HG02973 (cell line): ENCODE data around the gene STK32C.

Experiments used
- ATAC-seq: cut with Tn5 transposase; IDR thresholded peaks from one replicate; pipeline ENCODE4 v1.9.1; 2021; ENCODE audit warnings: moderate library complexity; ENCODE audit not compliant: unreplicated experiment

Gene STK32C

GRCh38 chr10:132250481-132251475, 57.0 kb downstream of the STK32C start:
- ATAC-seq: no peak

- no peak for ATAC-seq
Measured at GRCh38 chr10:132249824-132250375, 57.9 kb downstream of the STK32C start.

- no peak for ATAC-seq
Measured at GRCh38 chr10:132249226-132249724, 58.5 kb downstream of the STK32C start.

- ATAC-seq: no peak
Measured at GRCh38 chr10:132248455-132249225, 59.1 kb downstream of the STK32C start.

GRCh38 chr10:132247943-132248342, 59.8 kb downstream of the STK32C start:
- no peak for ATAC-seq

GRCh38 chr10:132246296-132246695, 61.5 kb downstream of the STK32C start:
- ATAC-seq: no peak

GRCh38 chr10:132245056-132245455, 62.7 kb downstream of the STK32C start:
- no peak for ATAC-seq

- no peak for ATAC-seq
Measured at GRCh38 chr10:132243626-132244025, 64.1 kb downstream of the STK32C start.

GRCh38 chr10:132243141-132243540, 64.6 kb downstream of the STK32C start:
- no peak for ATAC-seq

GRCh38 chr10:132242103-132242840, 65.5 kb downstream of the STK32C start:
- no peak for ATAC-seq

- no peak for ATAC-seq
Measured at GRCh38 chr10:132241496-132241895, 66.3 kb downstream of the STK32C start.

GRCh38 chr10:132241086-132241485, 66.7 kb downstream of the STK32C start:
- ATAC-seq: no peak

- ATAC-seq: no peak
Measured at GRCh38 chr10:132240581-132240980, 67.2 kb downstream of the STK32C start.

- no peak for ATAC-seq
Measured at GRCh38 chr10:132240156-132240555, 67.6 kb downstream of the STK32C start.

GRCh38 chr10:132239126-132240031, 68.4 kb downstream of the STK32C start:
- ATAC-seq: no peak

- no peak for ATAC-seq
Measured at GRCh38 chr10:132238371-132239125, 69.2 kb downstream of the STK32C start.

GRCh38 chr10:132237871-132238270, 69.9 kb downstream of the STK32C start:
- no peak for ATAC-seq

- ATAC-seq: no peak
Measured at GRCh38 chr10:132237396-132237795, 70.4 kb downstream of the STK32C start.

GRCh38 chr10:132236881-132237280, 70.9 kb downstream of the STK32C start:
- no peak for ATAC-seq
